ENCODE data around the gene MRPL12. TPM values are rescaled to one million over a fixed set of nuclear protein-coding genes. Genes with fewer than 3 reads are reported as not detected.
A peak's percentile ranks its signal among the peaks of the same experiment; 100 is the strongest.

Gene MRPL12
- total and polyA plus RNA-seq, 2 of the 8 experiments (the other 6 are each of a cell fraction or from before 2014, with no cell fraction given) = 120 to 141 TPM

DNA sequence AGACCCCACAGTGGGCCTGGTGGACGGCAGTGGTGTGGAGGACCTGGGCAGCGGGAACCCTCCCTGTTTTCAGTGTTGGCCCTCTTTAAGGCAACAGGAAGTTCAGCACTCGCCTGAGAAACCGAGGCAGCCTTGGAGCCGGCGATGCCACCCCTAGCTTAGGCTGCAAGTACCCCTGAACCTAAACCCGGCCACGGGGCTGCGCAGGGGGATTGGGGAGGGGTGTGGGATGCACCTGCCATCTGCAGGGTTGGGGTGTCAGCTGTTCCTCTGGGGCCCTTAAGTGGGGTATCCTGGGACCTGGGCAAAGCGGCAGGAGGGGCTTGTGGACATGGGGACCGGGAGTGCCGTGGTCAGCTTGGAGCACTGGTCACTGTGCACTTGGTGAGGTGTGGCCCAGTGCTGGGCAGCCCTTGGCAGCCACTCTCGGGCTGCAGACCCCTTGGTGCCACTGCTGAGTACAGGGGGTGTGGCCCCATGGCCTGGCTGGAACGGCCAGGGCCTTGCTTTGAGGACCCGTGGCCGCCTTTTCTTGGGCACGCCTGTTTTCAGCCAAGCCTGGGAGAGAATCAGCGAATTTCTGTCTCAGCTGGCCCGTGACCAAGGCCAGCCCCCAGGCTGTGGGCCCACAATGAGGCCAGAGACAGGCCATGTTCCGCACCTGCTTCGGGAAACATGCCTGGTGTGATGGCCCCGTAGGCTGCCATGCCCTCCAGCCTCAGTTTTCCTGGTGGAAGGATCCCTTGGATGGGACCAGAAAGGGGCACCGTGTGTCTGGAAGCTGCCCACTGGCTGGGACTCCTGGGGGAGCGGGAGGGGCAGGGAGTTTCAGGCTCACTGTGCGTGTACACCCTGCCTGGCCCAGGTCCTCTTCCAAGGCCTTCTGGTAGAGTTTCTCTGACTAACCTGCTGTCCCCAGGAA is 4.8 kb downstream of the MRPL12 start:
- Histone ChIP-seq H3K4ac (replicated peaks; ENCODE audit: insufficient read length, low read depth, low read length) (no peak overlapping the region), H3K79me1 (ENCODE audit: low read depth, low read length) (peaks cover 12% of the 10 kb centered on the region), H3K14ac (ENCODE audit: insufficient read length) (no peak overlapping the region), H2AK5ac (ENCODE audit: low read depth, low read length) (no peak overlapping the region), H3K27ac (ENCODE audit: low read depth, low read length) (no peak overlapping the region), H3K23me2 (ENCODE audit: low read depth, low read length) (peaks cover 20% of the 10 kb centered on the region), H3K18ac (ENCODE audit: extremely low read depth, low read length) (no peak overlapping the region), H3K9me3 (ENCODE audit: insufficient read depth in 2 of 2, low read depth in 1 of 2, low read length in 1 of 2) (no peaks in the 10 kb centered on the region), H2BK5ac (ENCODE audit: low read depth, low read length) (no peak overlapping the region), H3K79me2 (ENCODE audit: control insufficient read depth in 1 of 2, insufficient read depth in 2 of 2, low read length in 2 of 2) (peaks cover 9 to 25% of the 10 kb centered on the region in 2 experiments; a peak in 3 of 4 replicates), H4K20me1 (replicated peaks in 1 of 2; ENCODE audit: control insufficient read depth in 1 of 2, insufficient read depth in 2 of 2, low read length in 2 of 2) (peaks cover 4 to 8% of the 10 kb centered on the region in 2 experiments), H3K4me2 (ENCODE audit: insufficient read depth in 1 of 2, low read depth in 2 of 2, low read length in 2 of 2) (no peak overlapping the region), H3K27me3 (replicated peaks in 1 of 4; ENCODE audit: control insufficient read depth in 3 of 4, extremely low read depth in 1 of 4, insufficient read depth in 3 of 4, low read length in 3 of 4) (no peaks in the 10 kb centered on the region; a peak in 2 of 7 replicates), H3K56ac (replicated peaks; ENCODE audit: insufficient read length, low read depth, low read length) (no peak overlapping the region), H4K8ac (ENCODE audit: extremely low read depth, insufficient read depth, low read length) (no peak overlapping the region; the same call in 1 of the 2 replicates), H3K9ac (replicated peaks in 1 of 4; ENCODE audit: extremely low read depth in 1 of 4, low read depth in 3 of 4, low read length in 3 of 4) (no peak overlapping the region), H3K4me1 (replicated peaks in 1 of 4; ENCODE audit: control insufficient read depth in 3 of 4, insufficient read depth in 4 of 4, low read length in 3 of 4) (peaks cover 0 to 22% (median 18%) of the 10 kb centered on the region in 4 experiments; a peak in 5 of 7 replicates), H2BK120ac (replicated peaks; ENCODE audit: low read depth, low read length) (no peak overlapping the region), H2BK12ac (ENCODE audit: low read depth, low read length) (no peak overlapping the region), H2BK20ac (ENCODE audit: low read length) (no peak overlapping the region), H3K4me3 (ENCODE audit: extremely low read depth in 1 of 4, insufficient read depth in 2 of 4, low read depth in 3 of 4, low read length in 4 of 4) (no peak overlapping the region), H2BK15ac (ENCODE audit: low read length) (no peak overlapping the region), H4K91ac (replicated peaks; ENCODE audit: insufficient read length, low read length) (no peak overlapping the region), H2AFZ (ENCODE audit: low read length) (no peak overlapping the region), H3K23ac (ENCODE audit: insufficient read length) (no peak overlapping the region), H4K5ac (ENCODE audit: insufficient read length, low read depth, low read length) (no peak overlapping the region), H3K36me3 (ENCODE audit: control insufficient read depth in 2 of 4, insufficient read depth in 4 of 4, low read length in 3 of 4) (peaks cover 20 to 28% (median 24%) of the 10 kb centered on the region in 4 experiments)
- POLR2A ChIA-PET (ENCODE audit: partially characterized antibody) = interaction anchor here (1.1 to 17.2 kb wide), 13 partner anchors 15 to 250 kb away, joined by 3 to 436 read pairs (median 3); partner anchors contain the start of genes ARL16, FAAP100, HGS and MCRIP1
- FAIRE-seq = no peak
- no peak for DNase-seq (ENCODE audit: low read depth in 1 of 2, low spot score in 2 of 2)
- 94% methylated on average over 24 of the region's 25 CpGs; no CpG with 5 or more reads in 1 of the 2 experiments for WGBS, 2 experiments (ENCODE audit: extremely low coverage in 1 of 2, insufficient coverage in 1 of 2, insufficient read length in 1 of 2, insufficient replicate concordance in 2 of 2, low coverage in 1 of 2, low lambda C conversion rate in 2 of 2, missing lambda C conversion rate in 1 of 2)
- no peak for TF ChIP-seq SAP30 (IDR thresholded peaks at IDR 0.05; ENCODE audit: insufficient read depth, insufficient replicate concordance, low read length)
- TF ChIP-seq POLR2AphosphoS5 (IDR thresholded peaks at IDR 0.05; ENCODE audit: low read depth, low read length) = 0 out of 2 replicates have a peak, but pooled peaks have one; percentile 3
- CTCF ChIA-PET (ENCODE audit: partially characterized antibody) = interaction anchor here (1.0 to 1.9 kb wide), 5 partner anchors 12 to 161 kb away, joined by 3 to 8 read pairs (median 5); no protein-coding TSS in a partner anchor
